Neural crest cell (in vitro differentiated cells): ENCODE results near the gene MTRFR. TPM values are rescaled to one million over a fixed set of nuclear protein-coding genes. Genes with fewer than 3 reads are reported as not detected.
"Not testable (repeated sequence)": the region's sequence is repeated elsewhere in the genome, so short reads cannot be mapped to it uniquely, and the experiment has no call there.

Experiments
- DNase-seq: peaks from one replicate; pipeline ENCODE4 v3.0.0; 2021; ENCODE audit warnings: low read depth, mixed read lengths, low spot score
- H3K27ac Mint-ChIP-seq: one replicate; pipeline ENCODE4 v1.8.0; 2021; ENCODE audit warnings: mild to moderate bottlenecking, mixed read lengths; ENCODE audit not compliant: unreplicated experiment
- H3K27me3 Mint-ChIP-seq: 2 replicates; pipeline ENCODE4 v1.8.0; 2021; ENCODE audit warnings: low read depth, mild to moderate bottlenecking, mixed read lengths
- H3K36me3 Mint-ChIP-seq: 2 replicates; pipeline ENCODE4 v1.8.0; 2021; ENCODE audit warnings: low read depth, mild to moderate bottlenecking, mixed read lengths
- H3K4me1 Mint-ChIP-seq: 2 replicates; pipeline ENCODE4 v1.8.0; 2021; ENCODE audit warnings: mixed read lengths
- H3K4me3 Mint-ChIP-seq: one replicate; pipeline ENCODE4 v1.8.0; 2021; ENCODE audit warnings: mild to moderate bottlenecking, mixed read lengths
- H3K9me3 Mint-ChIP-seq: 2 replicates; pipeline ENCODE4 v1.8.0; 2021; ENCODE audit warnings: mixed read lengths
- long read RNA-seq: library from polyadenylated mRNA; unstranded; transcript quantifications from one replicate; pipeline ENCODE4 v2.0.0, GENCODE V29; 2020
- total RNA-seq: library from RNA; stranded (reverse); gene quantifications from 2 replicates; pipeline ENCODE4 v1.2.1, GENCODE V29; 2021
- TF ChIP-seq, protein P1 (sequence below): fragments of 200-600 bp; sonication (generic); conservative IDR thresholded peaks from 2 replicates; pipeline ENCODE4 v1.5.0; 2021; ENCODE audit warnings: antibody characterized with exemption, mild to moderate bottlenecking

The MTRFR gene
- 18.8 and 19.0 TPM in 2 replicates for total RNA-seq
- long read RNA-seq, transcript C12orf65-201 (3 exons, 2,073 nt), result major isoform, 5 of 12 reads
- long read RNA-seq, partial matches to known transcripts, result 0 of 12 reads
- long read RNA-seq, other reads (novel, unspliced or antisense), result 4 of 12 reads

DNA sequence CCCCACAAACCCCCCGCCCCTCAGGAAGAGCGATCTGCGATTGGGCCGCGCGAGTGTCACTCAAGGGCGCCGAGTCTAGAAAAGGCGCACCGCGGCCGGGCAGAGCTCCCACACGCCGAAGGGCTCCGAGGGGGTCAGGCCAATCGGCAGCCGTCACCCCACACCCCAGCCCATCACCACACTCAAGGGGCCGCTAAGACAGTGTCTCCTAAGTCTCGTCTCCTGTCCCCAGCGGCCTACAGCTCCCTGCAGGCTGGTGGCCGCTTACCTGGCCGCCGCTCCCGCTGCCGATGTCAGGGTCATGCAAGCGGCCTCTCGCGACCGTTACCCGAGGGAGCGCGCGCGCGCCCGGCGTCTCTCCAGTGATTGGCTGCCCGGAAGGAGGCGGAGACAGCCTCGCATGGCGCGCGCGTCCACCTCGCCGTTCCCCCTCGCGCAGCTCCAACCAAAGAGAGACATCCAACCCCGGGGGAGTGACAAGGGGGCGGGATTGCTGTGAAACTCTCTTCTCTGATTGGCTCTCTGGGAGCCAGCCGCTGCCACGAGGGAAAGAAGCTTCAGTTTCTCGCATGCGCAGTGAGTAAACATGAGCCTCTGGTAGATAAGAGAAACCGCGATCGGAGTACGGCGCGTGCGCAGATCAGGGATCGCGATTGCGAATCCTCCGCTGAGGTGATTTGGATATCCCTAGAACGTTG lies at the start of gene MTRFR, which contains the start of gene MPHOSPH9:
TSS of gene MTRFR (plus strand) at position 630 of the 698 bp plus-strand sequence. CDS start 20,239 bp downstream, outside the sequence.
TSS of gene MPHOSPH9 (minus strand) at position 335 of the 698 bp plus-strand sequence. CDS start 2,777 bp downstream, outside the sequence.
- Mint-ChIP-seq H3K36me3 (no peaks in the 10 kb centered on the region), H3K4me3 (peak within 1 kb of the TSS; percentile 95), H3K27me3 (no peaks in the 10 kb centered on the region), H3K9me3 (no peaks in the 10 kb centered on the region), H3K4me1 (peaks cover 44% of the 10 kb centered on the region), H3K27ac (peak within 1 kb of the TSS; percentile 88)
- DNase-seq, result peak; percentile 97
- TF ChIP-seq, protein P1, sequence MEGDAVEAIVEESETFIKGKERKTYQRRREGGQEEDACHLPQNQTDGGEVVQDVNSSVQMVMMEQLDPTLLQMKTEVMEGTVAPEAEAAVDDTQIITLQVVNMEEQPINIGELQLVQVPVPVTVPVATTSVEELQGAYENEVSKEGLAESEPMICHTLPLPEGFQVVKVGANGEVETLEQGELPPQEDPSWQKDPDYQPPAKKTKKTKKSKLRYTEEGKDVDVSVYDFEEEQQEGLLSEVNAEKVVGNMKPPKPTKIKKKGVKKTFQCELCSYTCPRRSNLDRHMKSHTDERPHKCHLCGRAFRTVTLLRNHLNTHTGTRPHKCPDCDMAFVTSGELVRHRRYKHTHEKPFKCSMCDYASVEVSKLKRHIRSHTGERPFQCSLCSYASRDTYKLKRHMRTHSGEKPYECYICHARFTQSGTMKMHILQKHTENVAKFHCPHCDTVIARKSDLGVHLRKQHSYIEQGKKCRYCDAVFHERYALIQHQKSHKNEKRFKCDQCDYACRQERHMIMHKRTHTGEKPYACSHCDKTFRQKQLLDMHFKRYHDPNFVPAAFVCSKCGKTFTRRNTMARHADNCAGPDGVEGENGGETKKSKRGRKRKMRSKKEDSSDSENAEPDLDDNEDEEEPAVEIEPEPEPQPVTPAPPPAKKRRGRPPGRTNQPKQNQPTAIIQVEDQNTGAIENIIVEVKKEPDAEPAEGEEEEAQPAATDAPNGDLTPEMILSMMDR, result no peak

GRCh38 chr12:123187637-123188036 lies 45.6 kb upstream of the MTRFR start:
- TF ChIP-seq, protein P1, result no peak
- no peak overlapping the region for H3K4me3 Mint-ChIP-seq
- H3K9me3 Mint-ChIP-seq, result no peaks in the 10 kb centered on the region
- no peak overlapping the region for H3K27ac Mint-ChIP-seq
- DNase-seq, result no peak
- no peaks in the 10 kb centered on the region for H3K4me1 Mint-ChIP-seq
- H3K27me3 Mint-ChIP-seq, result no peaks in the 10 kb centered on the region
- peaks cover 11% of the 10 kb centered on the region for H3K36me3 Mint-ChIP-seq

DNA sequence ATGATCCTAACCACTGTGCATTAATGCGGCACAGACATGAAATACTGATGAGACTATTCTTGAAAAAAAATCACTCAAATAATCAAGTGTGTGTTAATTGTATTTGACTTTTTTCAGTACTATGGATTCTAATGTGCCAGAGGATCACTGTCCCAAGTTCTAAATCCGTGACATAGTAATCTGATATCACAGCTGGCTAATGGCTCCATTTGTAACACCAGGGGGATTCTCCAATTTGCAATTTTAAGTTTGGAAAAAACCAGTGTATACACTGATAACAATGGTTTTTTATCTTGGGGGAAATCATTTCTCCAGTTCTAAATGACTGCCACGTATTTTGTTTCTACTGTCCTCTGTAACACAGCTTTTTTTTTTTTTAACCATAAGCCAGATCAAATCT lies 33.3 kb upstream of the MTRFR start:
- no peak for DNase-seq
- peaks cover 9% of the 10 kb centered on the region for H3K36me3 Mint-ChIP-seq
- H3K27ac Mint-ChIP-seq, result no peak overlapping the region
- no peak overlapping the region for H3K4me3 Mint-ChIP-seq
- no peaks in the 10 kb centered on the region for H3K27me3 Mint-ChIP-seq
- H3K9me3 Mint-ChIP-seq, result no peaks in the 10 kb centered on the region
- TF ChIP-seq, protein P1, result no peak
- H3K4me1 Mint-ChIP-seq, result no peaks in the 10 kb centered on the region

DNA sequence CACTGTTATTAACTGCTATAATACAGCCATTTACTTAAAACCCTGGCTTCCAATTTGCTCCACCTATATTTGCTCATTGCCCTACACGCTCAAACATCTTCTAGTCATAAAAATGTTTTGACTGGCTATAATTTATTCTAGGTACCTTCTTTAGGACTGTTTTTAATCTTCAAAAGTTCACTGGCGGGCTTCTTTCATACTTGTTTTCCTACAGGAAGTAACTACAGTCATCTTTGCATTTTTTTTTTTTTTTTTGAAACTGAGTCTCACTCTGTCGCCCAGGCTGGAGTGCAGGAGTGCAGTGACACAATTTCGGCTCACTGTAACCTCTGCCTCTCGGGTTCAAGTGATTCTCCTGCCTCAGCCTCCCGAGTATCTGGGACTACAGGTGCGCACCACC lies 32.8 kb upstream of the MTRFR start:
- no peak for DNase-seq
- no peaks in the 10 kb centered on the region for H3K27me3 Mint-ChIP-seq
- no peak overlapping the region for H3K27ac Mint-ChIP-seq
- TF ChIP-seq, protein P1, result no peak
- no peak overlapping the region for H3K4me3 Mint-ChIP-seq
- H3K4me1 Mint-ChIP-seq, result no peaks in the 10 kb centered on the region
- H3K36me3 Mint-ChIP-seq, result peaks cover 10% of the 10 kb centered on the region
- H3K9me3 Mint-ChIP-seq, result no peaks in the 10 kb centered on the region

DNA sequence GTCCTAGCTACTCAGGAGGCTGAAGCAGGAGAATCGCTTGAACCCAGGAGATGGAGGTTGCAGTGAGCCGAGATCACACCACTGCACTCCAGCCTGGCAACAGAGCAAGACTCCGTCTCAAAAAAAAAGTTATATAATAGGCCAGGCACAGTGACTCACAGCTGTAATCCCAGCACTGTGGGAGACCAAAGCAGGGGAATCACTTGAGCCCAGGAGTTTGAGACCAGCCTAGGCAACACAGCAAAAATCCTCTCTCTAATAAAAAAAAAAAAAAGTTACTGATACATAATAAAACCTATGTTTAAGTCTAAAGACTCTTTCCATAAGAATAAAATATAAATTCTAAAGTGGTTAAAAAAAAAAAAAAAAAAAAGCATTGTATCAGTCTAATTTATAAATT lies 26.4 kb upstream of the MTRFR start:
- H3K27me3 Mint-ChIP-seq, H3K9me3 Mint-ChIP-seq, H3K27ac Mint-ChIP-seq, H3K4me3 Mint-ChIP-seq, H3K4me1 Mint-ChIP-seq, DNase-seq: not testable (repeated sequence)
- peaks cover 17% of the 10 kb centered on the region for H3K36me3 Mint-ChIP-seq

GRCh38 chr12:123207815-123208214 lies 25.4 kb upstream of the MTRFR start:
- not testable (repeated sequence) for H3K27me3 Mint-ChIP-seq, DNase-seq, H3K4me1 Mint-ChIP-seq, H3K9me3 Mint-ChIP-seq, H3K4me3 Mint-ChIP-seq, H3K27ac Mint-ChIP-seq
- H3K36me3 Mint-ChIP-seq, result peaks cover 15% of the 10 kb centered on the region
